Activated CD4-positive, alpha-beta T cell treated with anti-CD3 and anti-CD28 coated beads for 36 hours (primary cell): ENCODE data around the gene NCAPD2. TPM values are rescaled to one million over a fixed set of nuclear protein-coding genes. Genes with fewer than 3 reads are reported as not detected.
A peak's percentile ranks its signal among the peaks of the same experiment; 100 is the strongest.

ENCODE experiments used
- ATAC-seq: fragments of 200-7000 bp; cut with Tn5 transposase; one replicate; pipeline ENCODE4 v1.10.0; 2021; ENCODE audit warnings: mild to moderate bottlenecking, moderate library complexity
- CTCF ChIA-PET: fragments of 350-600 bp; sonication (Branson Sonifier 250); formaldehyde crosslinking; loops from one replicate; lab custom pipeline; 2021; ENCODE audit warnings: antibody characterized with exemption; lab: Charles Lee
- POLR2A ChIA-PET: fragments of 350-600 bp; sonication (Branson Sonifier 250); formaldehyde crosslinking; loops from one replicate; lab custom pipeline; 2021; ENCODE audit warnings: antibody characterized with exemption, inconsistent platforms; lab: Charles Lee
- DNase-seq: peaks from one replicate; pipeline ENCODE4 v3.0.0-alpha.2; 2020
- H3K27ac Mint-ChIP-seq: one replicate; pipeline ENCODE4 v1.8.0; 2021; ENCODE audit warnings: mixed read lengths
- H3K27me3 Mint-ChIP-seq: one replicate; pipeline ENCODE4 v1.8.0; 2021; ENCODE audit warnings: mixed read lengths
- H3K36me3 Mint-ChIP-seq: one replicate; pipeline ENCODE4 v1.8.0; 2021; ENCODE audit warnings: low read depth, mixed read lengths
- H3K4me1 Mint-ChIP-seq: one replicate; pipeline ENCODE4 v1.8.0; 2021; ENCODE audit warnings: mixed read lengths
- H3K4me3 Mint-ChIP-seq: one replicate; pipeline ENCODE4 v1.8.0; 2021; ENCODE audit warnings: mild to moderate bottlenecking, moderate library complexity, mixed read lengths
- H3K9me3 Mint-ChIP-seq: one replicate; pipeline ENCODE4 v1.8.0; 2021; ENCODE audit warnings: low read depth, mixed read lengths
- intact Hi-C, 2 experiments: fragments of 100-400 bp; cut with DNase I in 1 of 2; cut with micrococcal nuclease in 1 of 2; formaldehyde crosslinking; loops; one replicate each; pipeline versions ENCODE4 v1.14.2 to v1.15.1; 2022 to 2024; cut with DNase I, micrococcal nuclease
- total RNA-seq, 2 experiments: library from RNA; stranded (reverse); gene quantifications; one replicate each; pipeline ENCODE4 v1.2.3, GENCODE V29; 2021

The NCAPD2 gene
- 100 to 1,000 TPM; 199 to 210 TPM for total RNA-seq

GRCh38 chr12:6493497-6494257, at the start of gene NCAPD2:
TSS of gene NCAPD2 (plus strand) at chr12:6494102. CDS start at chr12:6495099, 997 bp downstream.
- peaks cover 56% of the 10 kb centered on the region for H3K36me3 Mint-ChIP-seq

GRCh38 chr12:6444704-6445688, 48.9 kb upstream of the NCAPD2 start, which contains the start of gene CD27:
TSS of gene CD27 (plus strand) at chr12:6444955. CDS start at chr12:6445096, 141 bp downstream.
- intact Hi-C loops, result loop anchor here (1.0 to 5.0 kb wide), 2 partner anchors 15 to 337 kb away; no protein-coding TSS in a partner anchor
- Mint-ChIP-seq H3K4me1 (peaks cover 70% of the 10 kb centered on the region), H3K36me3 (peaks cover 47% of the 10 kb centered on the region), H3K27ac (peak within 1 kb of the TSS; percentile 94), H3K9me3 (no peaks in the 10 kb centered on the region), H3K27me3 (no peaks in the 10 kb centered on the region), H3K4me3 (peak within 1 kb of the TSS; percentile 86)
- POLR2A ChIA-PET, result interaction anchor here (0.6 to 4.3 kb wide), 6 partner anchors 15 to 88 kb away, joined by 3 to 35 read pairs (median 4); partner anchors contain the start of gene MRPL51
- DNase-seq, result peak; percentile 49
- ATAC-seq, result peak; percentile 20
- CTCF ChIA-PET, result interaction anchor here (0.6 to 10.6 kb wide), 7 partner anchors 13 to 109 kb away, joined by 3 to 130 read pairs (median 6); no protein-coding TSS in a partner anchor

More at GRCh38 chr12:6493497-6494257, at the start of gene NCAPD2:
- ATAC-seq (peak; percentile 89), DNase-seq (peak; percentile 98)
- Mint-ChIP-seq H3K9me3 (no peaks in the 10 kb centered on the region), H3K27ac (peak within 1 kb of the TSS; percentile 98), H3K4me1 (peaks cover 35% of the 10 kb centered on the region), H3K4me3 (peak within 1 kb of the TSS; percentile 94), H3K27me3 (no peaks in the 10 kb centered on the region)
- CTCF ChIA-PET, result interaction anchor here (0.6 to 3.7 kb wide), 13 partner anchors 12 to 473 kb away, joined by 3 to 16 read pairs (median 4); partner anchors contain the start of gene VAMP1
- POLR2A ChIA-PET, result interaction anchor here (0.6 to 1.7 kb wide), 14 partner anchors 21 to 379 kb away, joined by 3 to 19 read pairs (median 4); partner anchors contain the start of genes CD27, COPS7A, GAPDH and SPSB2
- intact Hi-C loops, result loop anchor here (1.0 to 5.0 kb wide), 14 partner anchors 23 to 477 kb away; partner anchors contain the start of genes VAMP1 (in 2 of the 2), COPS7A (in 1 of the 2), EMG1 (in 1 of the 2) and GAPDH (in 1 of the 2)

- CTCF ChIA-PET, result interaction anchor here (1.2 to 3.6 kb wide), 4 partner anchors 11 to 26 kb away, joined by 8 to 34 read pairs (median 25); no protein-coding TSS in a partner anchor
- Mint-ChIP-seq H3K4me3 (peak overlapping the region; percentile 100), H3K27ac (peak overlapping the region; percentile 99), H3K9me3 (no peaks in the 10 kb centered on the region), H3K4me1 (peaks cover 60% of the 10 kb centered on the region), H3K27me3 (no peaks in the 10 kb centered on the region), H3K36me3 (peaks cover 88% of the 10 kb centered on the region)
- POLR2A ChIA-PET, result no interaction called here
- intact Hi-C loops, result loop anchor here in 1 of 2 experiments (5.0 kb wide), 1 partner anchor 42 kb away; the partner anchor contains the start of genes MRPL51 and NCAPD2
- DNase-seq (no peak), ATAC-seq (no peak)
These were observed 43.6 kb upstream of the NCAPD2 start for GRCh38 chr12:6450091-6450868.

- intact Hi-C loops, result loop anchor here (1.0 to 5.0 kb wide), 3 partner anchors 24 to 42 kb away; partner anchors contain the start of genes MRPL51 (in 2 of the 2) and NCAPD2 (in 1 of the 2)
- Mint-ChIP-seq H3K4me3 (peak overlapping the region; percentile 100), H3K36me3 (peaks cover 86% of the 10 kb centered on the region), H3K9me3 (no peaks in the 10 kb centered on the region), H3K27me3 (no peaks in the 10 kb centered on the region), H3K27ac (peak overlapping the region; percentile 99), H3K4me1 (peaks cover 64% of the 10 kb centered on the region)
- peak; percentile 66 for DNase-seq
- ATAC-seq, result peak; percentile 4
- CTCF ChIA-PET, result interaction anchor here (0.9 to 3.6 kb wide), 8 partner anchors 7 to 130 kb away, joined by 3 to 34 read pairs (median 4); partner anchors contain the start of gene VAMP1
- POLR2A ChIA-PET, result interaction anchor here (1.3 to 2.3 kb wide), 4 partner anchors 8 to 114 kb away, joined by 3 to 20 read pairs (median 10); no protein-coding TSS in a partner anchor
These were observed 43.0 kb upstream of the NCAPD2 start for GRCh38 chr12:6450869-6451347.

- H3K36me3 Mint-ChIP-seq, result peaks cover 86% of the 10 kb centered on the region
- peak within 1 kb of the TSS; percentile 99 for H3K27ac Mint-ChIP-seq
- ATAC-seq (peak; percentile 84), DNase-seq (peak; percentile 91)
- CTCF ChIA-PET, result interaction anchor here (0.7 to 3.6 kb wide), 10 partner anchors 8 to 234 kb away, joined by 3 to 34 read pairs (median 4); partner anchors contain the start of gene VAMP1
- no peaks in the 10 kb centered on the region for H3K27me3 Mint-ChIP-seq
- POLR2A ChIA-PET, result interaction anchor here (0.9 to 2.7 kb wide), 7 partner anchors 9 to 115 kb away, joined by 3 to 20 read pairs (median 8); partner anchors contain the start of genes GAPDH and VAMP1
- no peaks in the 10 kb centered on the region for H3K9me3 Mint-ChIP-seq
- intact Hi-C loops, result loop anchor here (1.0 to 5.0 kb wide), 5 partner anchors 10 to 42 kb away; partner anchors contain the start of genes MRPL51 (in 2 of the 2) and NCAPD2 (in 1 of the 2)
- peaks cover 67% of the 10 kb centered on the region for H3K4me1 Mint-ChIP-seq
- peak within 1 kb of the TSS; percentile 100 for H3K4me3 Mint-ChIP-seq
These were observed 42.3 kb upstream of the NCAPD2 start, which contains the start of gene TAPBPL for GRCh38 chr12:6451348-6452244. TSS of gene TAPBPL (plus strand) at chr12:6452042. CDS start at chr12:6452249, 207 bp downstream.

GRCh38 chr12:6452245-6452943, 41.5 kb upstream of the NCAPD2 start:
- peak; percentile 47 for DNase-seq
- intact Hi-C loops, result loop anchor here (1.0 to 5.0 kb wide), 3 partner anchors 9 to 40 kb away; partner anchors contain the start of genes MRPL51 (in 1 of the 2) and NCAPD2 (in 1 of the 2)
- peak; percentile 3 for ATAC-seq
- peak overlapping the region; percentile 99 for H3K27ac Mint-ChIP-seq
- no peaks in the 10 kb centered on the region for H3K27me3 Mint-ChIP-seq
- H3K9me3 Mint-ChIP-seq, result no peaks in the 10 kb centered on the region
- CTCF ChIA-PET, result interaction anchor here (1.2 to 3.6 kb wide), 6 partner anchors 9 to 168 kb away, joined by 3 to 34 read pairs (median 12); partner anchors contain the start of gene VAMP1
- peaks cover 87% of the 10 kb centered on the region for H3K36me3 Mint-ChIP-seq
- peaks cover 68% of the 10 kb centered on the region for H3K4me1 Mint-ChIP-seq
- POLR2A ChIA-PET, result interaction anchor here (0.9 to 2.7 kb wide), 8 partner anchors 8 to 116 kb away, joined by 3 to 20 read pairs (median 6); partner anchors contain the start of genes GAPDH and VAMP1
- peak overlapping the region; percentile 100 for H3K4me3 Mint-ChIP-seq

- Mint-ChIP-seq H3K27me3 (no peaks in the 10 kb centered on the region), H3K36me3 (peaks cover 88% of the 10 kb centered on the region), H3K4me1 (peaks cover 63% of the 10 kb centered on the region), H3K4me3 (peak overlapping the region; percentile 100), H3K27ac (peak overlapping the region; percentile 99), H3K9me3 (no peaks in the 10 kb centered on the region)
- no peak for ATAC-seq
- ChIA-PET CTCF (interaction anchor here (0.6 to 3.6 kb wide), 6 partner anchors 9 to 29 kb away, joined by 3 to 34 read pairs (median 14); partner anchors contain the start of gene VAMP1), POLR2A (interaction anchor here (0.9 to 2.7 kb wide), 6 partner anchors 8 to 82 kb away, joined by 3 to 20 read pairs (median 9); partner anchors contain the start of gene VAMP1)
- intact Hi-C loops, result loop anchor here (1.0 to 5.0 kb wide), 3 partner anchors 8 to 39 kb away; partner anchors contain the start of genes MRPL51 (in 1 of the 2) and NCAPD2 (in 1 of the 2)
- DNase-seq, result peak; percentile 59
These were observed 40.8 kb upstream of the NCAPD2 start for GRCh38 chr12:6452944-6453630.
